ENCODE measurements around the gene PLAC8. TPM values are rescaled to one million over a fixed set of nuclear protein-coding genes. Genes with fewer than 3 reads are reported as not detected.

PLAC8 gene
- total and polyA plus RNA-seq, 7 experiments from 2014 or later = 204 to 634 (median 327) TPM

GRCh38 chr4:83129264-83129663 lies 14.7 kb upstream of the PLAC8 start:
- no peaks in the 10 kb centered on the region for H3K27me3 ChIP-seq (ENCODE audit: control insufficient read depth in 2 of 2, insufficient read depth in 2 of 2, low read length in 2 of 2)
- no peaks in the 10 kb centered on the region for H3K9me3 ChIP-seq (ENCODE audit: control insufficient read depth in 2 of 3, low read length in 3 of 3)
- H3K36me3 Mint-ChIP-seq = peaks cover 0 to 15% (median 6%) of the 10 kb centered on the region in 5 donors
- no peak overlapping the region for H3K27ac ChIP-seq (ENCODE audit: low read depth, low read length)
- H3K36me3 ChIP-seq (ENCODE audit: control insufficient read depth in 2 of 3, insufficient read depth in 3 of 3, low read length in 3 of 3) = no peaks in the 10 kb centered on the region
- no peak overlapping the region for H3K4me3 Mint-ChIP-seq
- CTCF ChIA-PET = no interaction called here
- no peak for DNase-seq
- H3K4me1 ChIP-seq (ENCODE audit: control insufficient read depth in 2 of 2, insufficient read depth in 2 of 2, low read length in 2 of 2) = peaks cover 0 to 10% of the 10 kb centered on the region in 2 donors
- H3K4me1 Mint-ChIP-seq = peaks cover 7 to 24% (median 16%) of the 10 kb centered on the region in 7 donors
- H3K27ac Mint-ChIP-seq = no peak overlapping the region
- ATAC-seq = no peak
- H3K9me3 Mint-ChIP-seq = peaks cover 0 to 16% (median 3%) of the 10 kb centered on the region in 11 donors
- POLR2A ChIA-PET = no interaction called here
- no peak overlapping the region for H3K4me3 ChIP-seq (ENCODE audit: low read length)
- intact Hi-C loops (cut with micrococcal nuclease) = no loop called here
- peaks cover 0 to 10% (median 0%) of the 10 kb centered on the region in 5 donors for H3K27me3 Mint-ChIP-seq

- POLR2A ChIA-PET = no interaction called here
- Histone ChIP-seq H3K4me1 (ENCODE audit: control insufficient read depth in 2 of 2, insufficient read depth in 2 of 2, low read length in 2 of 2) (peaks cover 0 to 10% of the 10 kb centered on the region in 2 donors), H3K27ac (ENCODE audit: low read depth, low read length) (no peak overlapping the region), H3K4me3 (ENCODE audit: low read length) (no peak overlapping the region), H3K36me3 (ENCODE audit: control insufficient read depth in 2 of 3, insufficient read depth in 3 of 3, low read length in 3 of 3) (no peaks in the 10 kb centered on the region), H3K9me3 (ENCODE audit: control insufficient read depth in 2 of 3, low read length in 3 of 3) (no peaks in the 10 kb centered on the region), H3K27me3 (ENCODE audit: control insufficient read depth in 2 of 2, insufficient read depth in 2 of 2, low read length in 2 of 2) (no peaks in the 10 kb centered on the region)
- peaks cover 0 to 9% (median 0%) of the 10 kb centered on the region in 5 donors for H3K27me3 Mint-ChIP-seq
- peak overlapping the region in 2 of 9 donors; percentile 11 to 28 for H3K27ac Mint-ChIP-seq
- H3K4me1 Mint-ChIP-seq = peaks cover 7 to 28% (median 17%) of the 10 kb centered on the region in 7 donors
- ATAC-seq (peak; percentile 58), DNase-seq (no peak)
- CTCF ChIA-PET = no interaction called here
- H3K9me3 Mint-ChIP-seq = peaks cover 0 to 11% (median 1%) of the 10 kb centered on the region in 11 donors
- no peak overlapping the region for H3K4me3 Mint-ChIP-seq
- H3K36me3 Mint-ChIP-seq = peaks cover 0 to 10% (median 1%) of the 10 kb centered on the region in 5 donors
- intact Hi-C loops (cut with micrococcal nuclease) = no loop called here
Observed at GRCh38 chr4:83128240-83128929, 13.9 kb upstream of the PLAC8 start.

GRCh38 chr4:83125738-83126141 lies 11.2 kb upstream of the PLAC8 start:
- Mint-ChIP-seq H3K36me3 (peaks cover 0 to 12% (median 0%) of the 10 kb centered on the region in 5 donors), H3K4me1 (peaks cover 7 to 28% (median 17%) of the 10 kb centered on the region in 7 donors), H3K27me3 (peaks cover 0 to 9% (median 0%) of the 10 kb centered on the region in 5 donors), H3K27ac (peak overlapping the region; percentile 67 to 91 (median 87)), H3K4me3 (peak overlapping the region; percentile 52 to 80 (median 70)), H3K9me3 (peaks cover 0 to 6% (median 0%) of the 10 kb centered on the region in 11 donors)
- Histone ChIP-seq H3K27me3 (ENCODE audit: control insufficient read depth in 2 of 2, insufficient read depth in 2 of 2, low read length in 2 of 2) (no peaks in the 10 kb centered on the region), H3K4me3 (ENCODE audit: low read length) (no peak overlapping the region), H3K4me1 (ENCODE audit: control insufficient read depth in 2 of 2, insufficient read depth in 2 of 2, low read length in 2 of 2) (peaks cover 0 to 10% of the 10 kb centered on the region in 2 donors), H3K27ac (ENCODE audit: low read depth, low read length) (peak overlapping the region; percentile 55), H3K9me3 (ENCODE audit: control insufficient read depth in 2 of 3, low read length in 3 of 3) (no peaks in the 10 kb centered on the region), H3K36me3 (ENCODE audit: control insufficient read depth in 2 of 3, insufficient read depth in 3 of 3, low read length in 3 of 3) (no peaks in the 10 kb centered on the region)
- intact Hi-C loops (cut with micrococcal nuclease) = loop anchor here (1.0 to 2.0 kb wide), 5 partner anchors 9 to 19 kb away; partner anchors contain the start of gene PLAC8 (in 1 of the 2)
- CTCF ChIA-PET = interaction anchor here (0.8 to 1.2 kb wide), 3 partner anchors 11 to 71 kb away, joined by 4 to 5 read pairs (median 5); partner anchors contain the start of gene PLAC8
- POLR2A ChIA-PET = interaction anchor here (0.7 to 3.5 kb wide), 4 partner anchors 9 to 55 kb away, joined by 3 to 38 read pairs (median 3); partner anchors contain the start of gene PLAC8
- peak in 8 of 9 donors; percentile 36 to 65 (median 48) for DNase-seq
- peak; percentile 71 for ATAC-seq

GRCh38 chr4:83124111-83124780 lies 9.7 kb upstream of the PLAC8 start:
- intact Hi-C loops (cut with micrococcal nuclease) = no loop called here
- no peak overlapping the region for H3K4me3 ChIP-seq (ENCODE audit: low read length)
- DNase-seq (no peak), ATAC-seq (peak; percentile 68)
- Mint-ChIP-seq H3K4me1 (peaks cover 13 to 36% (median 21%) of the 10 kb centered on the region in 7 donors), H3K36me3 (peaks cover 0 to 15% (median 0%) of the 10 kb centered on the region in 5 donors), H3K27ac (peak overlapping the region in 4 of 9 donors; percentile 5 to 75 (median 54)), H3K4me3 (peak overlapping the region in 2 of 10 donors; percentile 31 to 37), H3K9me3 (peaks cover 0 to 6% (median 0%) of the 10 kb centered on the region in 11 donors), H3K27me3 (peaks cover 0 to 19% (median 0%) of the 10 kb centered on the region in 5 donors)
- no peaks in the 10 kb centered on the region for H3K9me3 ChIP-seq (ENCODE audit: control insufficient read depth in 2 of 3, low read length in 3 of 3)
- no peaks in the 10 kb centered on the region for H3K36me3 ChIP-seq (ENCODE audit: control insufficient read depth in 2 of 3, insufficient read depth in 3 of 3, low read length in 3 of 3)
- H3K27ac ChIP-seq (ENCODE audit: low read depth, low read length) = no peak overlapping the region
- H3K4me1 ChIP-seq (ENCODE audit: control insufficient read depth in 2 of 2, insufficient read depth in 2 of 2, low read length in 2 of 2) = peaks cover 0 to 10% of the 10 kb centered on the region in 2 donors
- H3K27me3 ChIP-seq (ENCODE audit: control insufficient read depth in 2 of 2, insufficient read depth in 2 of 2, low read length in 2 of 2) = no peaks in the 10 kb centered on the region
- POLR2A ChIA-PET = interaction anchor here (0.7 to 3.5 kb wide), 4 partner anchors 10 to 136 kb away, joined by 3 to 38 read pairs (median 6); partner anchors contain the start of gene PLAC8
- CTCF ChIA-PET = interaction anchor here (0.8 to 1.7 kb wide), 3 partner anchors 11 to 45 kb away, joined by 3 to 8 read pairs (median 5); no protein-coding TSS in a partner anchor

GRCh38 chr4:83121246-83121645 lies 6.7 kb upstream of the PLAC8 start:
- Mint-ChIP-seq H3K4me1 (peaks cover 23 to 44% (median 27%) of the 10 kb centered on the region in 7 donors), H3K27ac (no peak overlapping the region), H3K36me3 (peaks cover 0 to 16% (median 0%) of the 10 kb centered on the region in 5 donors), H3K4me3 (no peak overlapping the region), H3K27me3 (peaks cover 0 to 25% (median 0%) of the 10 kb centered on the region in 5 donors), H3K9me3 (peaks cover 0 to 5% (median 0%) of the 10 kb centered on the region in 11 donors)
- intact Hi-C loops (cut with micrococcal nuclease) = no loop called here
- Histone ChIP-seq H3K4me3 (ENCODE audit: low read length) (no peak overlapping the region), H3K4me1 (ENCODE audit: control insufficient read depth in 2 of 2, insufficient read depth in 2 of 2, low read length in 2 of 2) (peaks cover 0 to 9% of the 10 kb centered on the region in 2 donors), H3K27ac (ENCODE audit: low read depth, low read length) (no peak overlapping the region), H3K9me3 (ENCODE audit: control insufficient read depth in 2 of 3, low read length in 3 of 3) (no peaks in the 10 kb centered on the region), H3K27me3 (ENCODE audit: control insufficient read depth in 2 of 2, insufficient read depth in 2 of 2, low read length in 2 of 2) (no peaks in the 10 kb centered on the region), H3K36me3 (ENCODE audit: control insufficient read depth in 2 of 3, insufficient read depth in 3 of 3, low read length in 3 of 3) (no peaks in the 10 kb centered on the region)
- ATAC-seq (no peak), DNase-seq (no peak)
- POLR2A ChIA-PET = no interaction called here
- CTCF ChIA-PET = no interaction called here

- no peak overlapping the region for H3K4me3 Mint-ChIP-seq
- intact Hi-C loops (cut with micrococcal nuclease) = loop anchor here (10.0 kb wide), 2 partner anchors 336 to 694 kb away; partner anchors contain the start of genes HELQ (in 1 of the 2) and MRPS18C (in 1 of the 2)
- H3K27ac Mint-ChIP-seq = peak overlapping the region in 7 of 9 donors; percentile 3 to 67 (median 24)
- ChIA-PET POLR2A (interaction anchor here (0.6 to 1.0 kb wide), 4 partner anchors 9 to 359 kb away, joined by 3 to 7 read pairs (median 5); no protein-coding TSS in a partner anchor), CTCF (interaction anchor here (0.6 to 1.4 kb wide), 2 partner anchors 9 to 93 kb away, joined by 3 read pairs; no protein-coding TSS in a partner anchor)
- no peaks in the 10 kb centered on the region for H3K36me3 ChIP-seq (ENCODE audit: control insufficient read depth in 2 of 3, insufficient read depth in 3 of 3, low read length in 3 of 3)
- no peaks in the 10 kb centered on the region for H3K9me3 ChIP-seq (ENCODE audit: control insufficient read depth in 2 of 3, low read length in 3 of 3)
- H3K4me1 Mint-ChIP-seq = peaks cover 32 to 43% (median 36%) of the 10 kb centered on the region in 7 donors
- peaks cover 0 to 25% (median 0%) of the 10 kb centered on the region in 5 donors for H3K27me3 Mint-ChIP-seq
- peaks cover 0 to 15% (median 0%) of the 10 kb centered on the region in 5 donors for H3K36me3 Mint-ChIP-seq
- peaks cover 0 to 5% (median 0%) of the 10 kb centered on the region in 11 donors for H3K9me3 Mint-ChIP-seq
- no peak overlapping the region for H3K4me3 ChIP-seq (ENCODE audit: low read length)
- ATAC-seq (no peak), DNase-seq (no peak)
- H3K27ac ChIP-seq (ENCODE audit: low read depth, low read length) = no peak overlapping the region
- H3K27me3 ChIP-seq (ENCODE audit: control insufficient read depth in 2 of 2, insufficient read depth in 2 of 2, low read length in 2 of 2) = no peaks in the 10 kb centered on the region
- H3K4me1 ChIP-seq (ENCODE audit: control insufficient read depth in 2 of 2, insufficient read depth in 2 of 2, low read length in 2 of 2) = peaks cover 9 to 19% of the 10 kb centered on the region in 2 donors
Observed at GRCh38 chr4:83118869-83119268, 4.3 kb upstream of the PLAC8 start.
